ENCODE results near the gene CIITA. TPM values are rescaled to one million over a fixed set of nuclear protein-coding genes. Genes with fewer than 3 reads are reported as not detected.

CIITA gene
- total RNA-seq, 1 experiment from 2014 or later = 0.26 TPM

GRCh38 chr16:10896165-10896564 lies 19.2 kb downstream of the CIITA start (continued):
- TF ChIP-seq RELA (CRISPR knock-in tag; IDR thresholded peaks at IDR 0.05; ENCODE audit: borderline replicate concordance) (no peak), NFE2L1 (CRISPR knock-in tag; IDR thresholded peaks at IDR 0.05) (no peak), ZNF138 (CRISPR knock-in tag; conservative IDR thresholded peaks at IDR 0.05) (no peak)

DNA sequence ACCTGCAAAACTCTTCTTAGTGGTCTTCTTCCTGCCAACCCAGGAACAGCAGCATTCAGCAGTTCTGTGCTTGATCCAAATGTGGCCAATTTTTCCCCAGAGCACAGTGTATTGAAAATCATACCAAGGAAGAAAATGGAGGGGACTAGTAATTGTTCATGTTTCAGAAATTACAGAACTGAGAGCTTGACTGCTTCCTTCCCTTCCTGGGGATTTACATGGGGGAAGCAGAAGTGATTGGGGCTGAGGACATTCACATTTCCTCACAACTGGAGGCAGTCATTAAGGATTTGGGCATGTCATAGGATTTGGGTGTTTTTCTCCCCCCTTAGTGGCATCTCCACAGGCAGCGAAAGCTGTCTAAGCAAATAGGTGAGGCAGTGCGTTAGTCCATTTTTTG lies 19.7 kb downstream of the CIITA start:
- TF ChIP-seq ESRRA (CRISPR knock-in tag; IDR thresholded peaks at IDR 0.05; ENCODE audit: borderline replicate concordance) = no peak
- TF ChIP-seq, protein P1, sequence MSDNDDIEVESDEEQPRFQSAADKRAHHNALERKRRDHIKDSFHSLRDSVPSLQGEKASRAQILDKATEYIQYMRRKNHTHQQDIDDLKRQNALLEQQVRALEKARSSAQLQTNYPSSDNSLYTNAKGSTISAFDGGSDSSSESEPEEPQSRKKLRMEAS (CRISPR knock-in tag; IDR thresholded peaks at IDR 0.05) = no peak
- TF ChIP-seq, protein P2, sequence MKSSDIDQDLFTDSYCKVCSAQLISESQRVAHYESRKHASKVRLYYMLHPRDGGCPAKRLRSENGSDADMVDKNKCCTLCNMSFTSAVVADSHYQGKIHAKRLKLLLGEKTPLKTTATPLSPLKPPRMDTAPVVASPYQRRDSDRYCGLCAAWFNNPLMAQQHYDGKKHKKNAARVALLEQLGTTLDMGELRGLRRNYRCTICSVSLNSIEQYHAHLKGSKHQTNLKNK (CRISPR knock-in tag; IDR thresholded peaks at IDR 0.05) = no peak
- TF ChIP-seq ZNF263 (CRISPR knock-in tag; IDR thresholded peaks at IDR 0.05; ENCODE audit: low read depth) = no peak
- TF ChIP-seq CREB1 (CRISPR knock-in tag; IDR thresholded peaks at IDR 0.05) = no peak
- TF ChIP-seq, protein P3, sequence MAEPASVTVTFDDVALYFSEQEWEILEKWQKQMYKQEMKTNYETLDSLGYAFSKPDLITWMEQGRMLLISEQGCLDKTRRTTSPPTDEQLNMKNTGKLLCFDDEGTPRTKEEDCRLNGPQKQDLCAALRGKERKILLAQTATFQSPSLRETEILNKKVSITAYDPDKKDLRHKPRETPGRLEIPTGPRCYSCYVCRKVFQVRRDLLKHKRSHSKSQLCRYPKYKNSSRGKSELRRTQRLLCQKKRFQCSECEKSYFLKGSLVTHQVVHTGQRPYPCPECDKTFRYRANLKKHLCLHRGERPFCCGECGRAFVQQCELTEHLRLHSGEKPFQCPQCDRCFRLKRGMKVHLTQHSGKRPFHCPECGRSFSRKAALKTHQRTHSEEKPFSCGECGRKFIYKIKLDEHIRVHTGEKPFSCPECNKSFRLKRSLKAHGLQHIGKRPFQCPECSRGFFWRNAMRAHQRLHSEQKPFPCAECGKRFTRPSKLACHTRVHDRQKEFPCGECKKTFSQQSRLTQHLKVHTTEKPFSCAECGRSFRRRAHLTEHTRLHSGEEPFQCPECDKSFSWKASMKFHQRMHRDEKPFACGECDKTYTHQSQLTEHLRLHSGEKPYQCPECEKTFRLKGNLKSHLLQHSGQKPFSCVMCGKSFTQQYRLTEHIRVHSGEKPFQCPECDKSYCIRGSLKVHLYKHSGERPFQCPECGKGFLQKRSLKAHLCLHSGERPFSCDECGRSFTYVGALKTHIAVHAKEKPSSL (CRISPR knock-in tag; conservative IDR thresholded peaks at IDR 0.05) = no peak
- no peak for TF ChIP-seq ZNF219 (CRISPR knock-in tag; IDR thresholded peaks at IDR 0.05; ENCODE audit: borderline replicate concordance)
- TF ChIP-seq, protein P4, sequence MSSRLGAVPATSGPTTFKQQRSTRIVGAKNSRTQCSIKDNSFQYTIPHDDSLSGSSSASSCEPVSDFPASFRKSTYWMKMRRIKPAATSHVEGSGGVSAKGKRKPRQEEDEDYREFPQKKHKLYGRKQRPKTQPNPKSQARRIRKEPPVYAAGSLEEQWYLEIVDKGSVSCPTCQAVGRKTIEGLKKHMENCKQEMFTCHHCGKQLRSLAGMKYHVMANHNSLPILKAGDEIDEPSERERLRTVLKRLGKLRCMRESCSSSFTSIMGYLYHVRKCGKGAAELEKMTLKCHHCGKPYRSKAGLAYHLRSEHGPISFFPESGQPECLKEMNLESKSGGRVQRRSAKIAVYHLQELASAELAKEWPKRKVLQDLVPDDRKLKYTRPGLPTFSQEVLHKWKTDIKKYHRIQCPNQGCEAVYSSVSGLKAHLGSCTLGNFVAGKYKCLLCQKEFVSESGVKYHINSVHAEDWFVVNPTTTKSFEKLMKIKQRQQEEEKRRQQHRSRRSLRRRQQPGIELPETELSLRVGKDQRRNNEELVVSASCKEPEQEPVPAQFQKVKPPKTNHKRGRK (CRISPR knock-in tag; IDR thresholded peaks at IDR 0.05; ENCODE audit: borderline replicate concordance) = no peak
- TF ChIP-seq GABPB1 (CRISPR knock-in tag; IDR thresholded peaks at IDR 0.05) = no peak
- TF ChIP-seq SOX15 (CRISPR knock-in tag; IDR thresholded peaks at IDR 0.05) = no peak
- TF ChIP-seq TEAD1 (CRISPR knock-in tag; IDR thresholded peaks at IDR 0.05) = no peak
- TF ChIP-seq, protein P5, sequence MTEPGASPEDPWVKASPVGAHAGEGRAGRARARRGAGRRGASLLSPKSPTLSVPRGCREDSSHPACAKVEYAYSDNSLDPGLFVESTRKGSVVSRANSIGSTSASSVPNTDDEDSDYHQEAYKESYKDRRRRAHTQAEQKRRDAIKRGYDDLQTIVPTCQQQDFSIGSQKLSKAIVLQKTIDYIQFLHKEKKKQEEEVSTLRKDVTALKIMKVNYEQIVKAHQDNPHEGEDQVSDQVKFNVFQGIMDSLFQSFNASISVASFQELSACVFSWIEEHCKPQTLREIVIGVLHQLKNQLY (CRISPR knock-in tag; IDR thresholded peaks at IDR 0.05) = no peak
- no peak for TF ChIP-seq FOXP1 (CRISPR knock-in tag; IDR thresholded peaks at IDR 0.05; ENCODE audit: borderline replicate concordance)
- TF ChIP-seq SMAD4 (CRISPR knock-in tag; IDR thresholded peaks at IDR 0.05) = no peak
- TF ChIP-seq, protein P6, sequence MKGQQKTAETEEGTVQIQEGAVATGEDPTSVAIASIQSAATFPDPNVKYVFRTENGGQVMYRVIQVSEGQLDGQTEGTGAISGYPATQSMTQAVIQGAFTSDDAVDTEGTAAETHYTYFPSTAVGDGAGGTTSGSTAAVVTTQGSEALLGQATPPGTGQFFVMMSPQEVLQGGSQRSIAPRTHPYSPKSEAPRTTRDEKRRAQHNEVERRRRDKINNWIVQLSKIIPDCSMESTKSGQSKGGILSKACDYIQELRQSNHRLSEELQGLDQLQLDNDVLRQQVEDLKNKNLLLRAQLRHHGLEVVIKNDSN (CRISPR knock-in tag; IDR thresholded peaks at IDR 0.05) = no peak
- no peak for TF ChIP-seq ZNF232 (CRISPR knock-in tag; IDR thresholded peaks at IDR 0.05)
- TF ChIP-seq NR2C2 (CRISPR knock-in tag; IDR thresholded peaks at IDR 0.05) = no peak
- no peak for TF ChIP-seq ZNF423 (CRISPR knock-in tag; IDR thresholded peaks at IDR 0.05)
- no peak for TF ChIP-seq NFE2L1 (CRISPR knock-in tag; IDR thresholded peaks at IDR 0.05)
- no peak for TF ChIP-seq MYBL2 (CRISPR knock-in tag; IDR thresholded peaks at IDR 0.05)
- POLR2A ChIA-PET = no interaction called here
- Mint-ChIP-seq H3K4me3 (no peak overlapping the region), H3K9me3 (no peaks in the 10 kb centered on the region), H3K4me1 (peaks cover 8% of the 10 kb centered on the region), H3K27ac (no peak overlapping the region), H3K36me3 (no peaks in the 10 kb centered on the region), H3K27me3 (ENCODE audit: low read depth) (peaks cover 4% of the 10 kb centered on the region; the same call in 1 of the 2 replicates)
- CTCF ChIA-PET = no interaction called here
- ATAC-seq (no peak), DNase-seq (ENCODE audit: low spot score) (no peak)
